HG02840 (cell line): Measurements from ENCODE around the gene ME3.

Experiments used
- ATAC-seq: cut with Tn5 transposase; IDR thresholded peaks from one replicate; pipeline ENCODE4 v1.9.1; 2021; ENCODE audit warnings: mild to moderate bottlenecking, moderate library complexity, moderate number of reproducible peaks; ENCODE audit not compliant: unreplicated experiment, low FRiP score

ME3 gene

DNA sequence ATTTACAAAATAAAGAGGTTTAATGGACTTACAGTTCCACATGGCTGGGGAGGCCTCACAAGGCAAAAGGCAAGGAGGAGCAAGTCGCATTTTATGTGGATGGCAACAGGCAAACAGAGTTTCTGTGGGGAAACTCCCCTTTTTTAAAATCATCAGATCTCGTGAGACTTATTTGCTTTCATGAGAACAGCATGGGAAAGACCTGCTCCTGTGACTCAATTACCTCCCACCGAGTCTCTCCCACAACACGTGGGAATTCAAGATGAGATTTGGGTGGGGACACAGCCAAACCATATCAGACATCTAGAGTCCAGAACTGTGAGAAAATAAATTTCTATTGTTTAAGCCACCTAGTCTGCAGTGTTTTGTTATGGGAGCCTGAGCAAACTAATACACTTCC lies 80.8 kb downstream of the ME3 start:
- ATAC-seq = no peak

- ATAC-seq = no peak
Observed at GRCh38 chr11:86589856-86590589, 82.4 kb downstream of the ME3 start.

DNA sequence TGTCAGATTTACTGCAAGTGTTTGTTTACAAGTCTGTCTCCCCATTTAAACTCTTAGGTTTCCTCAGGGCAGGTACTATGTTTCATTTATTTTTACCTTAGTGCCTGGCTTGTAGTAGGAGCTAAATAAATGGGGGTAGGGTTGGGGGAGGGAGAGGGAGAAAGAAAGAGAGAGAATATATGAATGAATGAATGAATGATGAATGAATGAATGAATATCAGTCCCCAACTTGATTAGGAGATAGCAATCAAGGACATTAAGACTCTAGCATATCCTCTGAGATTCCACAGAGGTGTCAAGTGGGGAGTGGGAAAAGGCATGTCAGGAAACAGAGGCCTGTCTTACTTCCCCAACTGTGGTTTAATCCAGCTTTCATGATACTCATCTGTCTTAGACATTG lies 83.2 kb downstream of the ME3 start:
- no peak for ATAC-seq

DNA sequence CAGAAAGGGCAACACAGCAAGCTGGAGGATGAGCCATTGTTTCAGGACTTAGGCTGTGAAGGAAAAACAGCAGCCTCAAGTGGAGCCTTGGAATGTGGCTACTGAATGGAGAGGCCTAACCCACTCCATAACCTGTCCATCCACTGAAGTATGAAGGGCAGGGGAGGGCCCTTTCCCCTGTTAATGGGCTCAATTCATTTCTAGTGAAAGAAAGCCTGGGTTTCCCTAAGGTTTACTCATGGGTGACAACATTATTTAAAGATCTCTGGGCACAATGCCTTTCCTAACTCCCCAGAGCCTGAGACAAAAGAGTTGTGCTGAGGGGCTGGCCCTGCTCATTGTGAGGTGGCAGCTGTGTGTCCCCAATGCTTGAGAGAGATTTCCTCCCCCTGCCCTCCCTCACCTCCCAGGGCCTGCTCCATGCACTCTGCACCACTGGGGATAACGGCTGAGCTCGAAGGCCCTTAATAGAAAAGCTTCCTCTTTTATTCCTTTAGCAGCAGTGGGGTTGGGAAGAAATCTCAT lies 83.8 kb downstream of the ME3 start:
- ATAC-seq = no peak

DNA sequence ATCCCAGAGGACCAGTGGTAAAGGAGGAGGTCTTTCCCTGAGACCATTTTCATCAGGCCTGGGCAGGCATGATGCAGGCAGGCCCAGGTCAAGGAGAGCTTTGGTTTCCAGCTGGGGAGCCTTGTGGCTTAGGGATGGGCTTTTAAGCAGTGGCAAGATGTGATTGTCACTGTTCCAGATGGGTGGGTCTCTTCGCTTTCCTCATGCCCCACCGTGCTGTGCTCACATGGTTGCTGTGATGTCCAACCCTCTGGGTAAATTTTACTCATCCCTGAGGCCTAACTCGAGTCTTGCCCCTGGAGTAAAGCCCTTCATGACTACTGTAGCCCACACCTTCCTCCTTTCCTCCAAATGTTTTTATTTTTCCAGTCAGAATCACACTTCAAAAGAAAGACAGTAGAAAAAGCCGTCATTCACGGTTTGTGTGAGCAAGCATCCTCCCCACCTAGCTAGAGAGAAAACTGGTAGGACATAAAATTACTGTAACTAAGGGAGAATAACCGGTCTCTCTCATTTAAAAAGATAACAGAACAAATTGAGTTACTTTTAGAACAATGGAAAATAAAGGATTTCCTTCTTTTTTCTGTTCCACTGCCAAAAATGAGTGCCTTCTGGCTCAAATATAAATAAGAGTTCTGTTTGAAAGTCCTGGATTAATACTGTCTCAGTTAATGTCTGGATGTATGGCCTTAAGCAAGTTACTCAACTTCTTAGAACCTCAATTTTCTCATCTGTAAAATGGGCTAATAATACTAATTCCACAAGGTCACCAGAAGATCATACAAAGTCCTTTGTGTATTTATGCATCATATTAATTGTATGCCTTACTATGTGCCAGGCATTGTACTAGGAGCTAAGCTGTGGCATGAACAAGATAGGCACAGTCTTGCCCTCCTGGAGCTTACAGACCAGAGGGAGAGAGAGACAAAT lies 84.9 kb downstream of the ME3 start:
- ATAC-seq = no peak

GRCh38 chr11:86586307-86586706 lies 86.1 kb downstream of the ME3 start:
- no peak for ATAC-seq

DNA sequence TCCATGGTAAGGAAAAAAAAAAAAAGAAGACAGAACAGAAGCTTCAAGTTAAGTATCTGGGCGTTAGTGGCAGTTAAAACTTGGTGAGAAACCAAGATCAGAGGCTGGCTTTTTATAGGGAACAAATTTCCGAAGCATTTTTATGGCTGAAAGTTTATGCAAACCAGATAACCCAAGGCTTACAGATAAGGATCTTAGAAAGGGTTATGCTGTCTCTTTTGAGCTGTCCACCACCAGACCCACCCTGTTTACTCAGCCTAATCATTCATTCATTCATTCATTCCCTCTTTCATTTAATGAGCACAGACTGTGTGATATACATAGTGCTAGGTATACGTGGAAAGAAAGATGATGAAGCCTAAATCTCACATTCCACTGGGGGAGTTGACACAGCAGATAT lies 89.5 kb downstream of the ME3 start:
- no peak for ATAC-seq

DNA sequence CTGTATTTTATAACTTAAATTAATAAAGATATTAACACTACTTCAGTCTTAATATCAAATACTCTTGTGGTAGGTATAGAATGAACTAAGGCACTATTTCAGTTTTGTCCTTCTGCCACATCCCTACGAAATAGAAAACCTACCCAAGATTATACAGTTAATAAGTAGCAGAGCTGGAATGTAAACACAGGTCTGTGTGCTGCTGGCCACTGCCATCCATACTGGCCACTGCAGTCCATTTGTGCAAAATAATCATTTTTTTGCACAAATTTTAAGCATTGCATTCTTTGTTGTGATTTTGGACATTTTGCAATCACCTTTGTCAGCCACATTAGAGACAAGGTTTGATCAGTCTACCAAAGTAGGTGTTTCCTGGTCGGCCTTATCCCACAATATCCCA lies 91.9 kb downstream of the ME3 start:
- no peak for ATAC-seq

DNA sequence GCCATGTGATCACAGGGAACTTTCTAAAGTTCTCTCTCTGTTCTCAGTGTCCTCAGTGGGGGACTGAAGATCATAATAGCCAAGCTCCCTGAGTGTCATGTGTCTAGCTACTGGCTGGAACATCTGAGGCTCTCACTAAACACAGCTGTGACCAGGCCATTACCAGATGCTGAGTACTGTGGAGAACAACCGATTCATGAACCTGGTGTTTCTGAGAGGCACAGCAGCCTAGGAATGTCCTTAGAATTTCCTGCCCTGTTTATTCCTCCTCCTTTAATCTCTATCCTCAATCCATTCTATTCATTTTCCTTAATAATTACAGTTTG lies 93.0 kb downstream of the ME3 start:
- no peak for ATAC-seq

GRCh38 chr11:86578727-86579405 lies 93.5 kb downstream of the ME3 start:
- no peak for ATAC-seq

DNA sequence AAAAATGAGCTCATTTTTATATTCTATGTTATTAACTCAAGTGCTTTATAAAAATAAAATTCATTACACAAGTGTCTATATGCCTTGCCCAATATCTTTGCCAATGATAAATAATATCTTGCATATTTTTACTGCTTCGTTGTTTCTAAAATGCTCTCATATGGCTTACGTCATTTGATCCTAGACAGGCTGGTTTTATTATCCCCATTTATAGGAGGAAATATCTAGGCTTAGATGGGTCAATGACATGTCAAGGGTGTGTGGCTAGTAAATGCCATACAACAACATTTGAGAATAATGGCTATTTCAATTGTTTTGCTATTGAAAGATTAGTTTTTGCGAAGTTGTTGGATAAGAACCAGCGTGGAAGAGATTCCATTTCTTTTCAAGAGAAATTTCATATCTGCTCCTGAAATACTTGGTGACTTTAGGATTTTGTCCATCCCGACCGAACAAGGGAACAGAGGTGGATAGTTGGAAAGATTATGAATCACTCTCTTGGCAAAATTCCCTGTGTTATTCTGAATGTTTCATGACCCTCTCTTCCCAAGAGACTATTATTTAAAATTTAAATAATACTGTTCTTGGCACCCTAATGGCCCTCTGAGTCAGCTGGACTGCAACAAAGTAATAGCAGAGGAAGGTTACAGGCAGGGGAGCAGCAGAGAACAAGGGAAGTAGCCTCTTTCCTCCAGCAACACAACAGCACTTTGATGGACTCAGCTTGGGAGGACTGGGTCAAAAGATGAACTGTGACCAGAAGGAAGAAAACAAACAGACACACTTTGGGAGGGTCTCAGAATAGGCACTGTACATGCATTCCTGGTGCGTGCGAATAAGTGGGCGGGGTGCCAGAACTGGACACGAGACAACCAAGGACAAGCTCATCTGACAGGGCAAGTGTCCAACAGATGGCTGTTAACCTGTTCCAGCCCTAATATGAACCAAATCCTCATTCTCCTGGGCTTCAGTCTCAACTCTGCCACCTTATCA lies 94.5 kb downstream of the ME3 start:
- ATAC-seq = no peak

DNA sequence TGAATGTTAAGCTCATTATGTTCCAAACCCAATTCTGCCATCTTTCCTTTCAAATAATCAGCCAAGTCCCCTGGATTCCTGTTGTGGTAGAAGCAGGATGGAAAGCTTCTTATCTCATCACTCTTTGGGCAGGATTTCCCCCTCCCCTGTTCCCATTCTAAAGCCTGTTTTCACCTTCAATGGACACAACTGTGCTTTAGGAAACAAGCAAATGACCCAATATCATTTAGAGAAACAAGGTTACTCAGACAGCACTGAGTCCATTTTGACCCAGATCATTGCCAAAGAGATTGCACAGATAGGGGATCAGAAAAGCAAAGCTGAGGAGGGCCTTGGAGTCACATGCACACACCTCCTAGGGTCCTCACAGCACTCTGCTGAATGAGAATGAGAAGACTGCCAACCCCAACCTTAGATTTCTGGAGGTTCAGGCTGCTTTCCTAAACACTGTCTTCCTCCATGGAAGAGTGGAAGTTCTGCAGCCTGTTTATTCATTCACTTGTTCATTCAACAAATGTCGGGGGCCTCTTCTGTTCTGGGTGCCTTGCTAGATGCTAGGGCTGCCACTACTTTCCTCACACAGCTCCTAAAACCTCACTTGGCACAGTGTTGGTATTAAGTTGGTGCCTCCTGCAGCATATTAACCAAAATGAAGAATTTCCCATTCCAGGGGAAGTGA lies 95.3 kb downstream of the ME3 start:
- no peak for ATAC-seq

- ATAC-seq = no peak
Observed at GRCh38 chr11:86575927-86576326, 96.5 kb downstream of the ME3 start.

DNA sequence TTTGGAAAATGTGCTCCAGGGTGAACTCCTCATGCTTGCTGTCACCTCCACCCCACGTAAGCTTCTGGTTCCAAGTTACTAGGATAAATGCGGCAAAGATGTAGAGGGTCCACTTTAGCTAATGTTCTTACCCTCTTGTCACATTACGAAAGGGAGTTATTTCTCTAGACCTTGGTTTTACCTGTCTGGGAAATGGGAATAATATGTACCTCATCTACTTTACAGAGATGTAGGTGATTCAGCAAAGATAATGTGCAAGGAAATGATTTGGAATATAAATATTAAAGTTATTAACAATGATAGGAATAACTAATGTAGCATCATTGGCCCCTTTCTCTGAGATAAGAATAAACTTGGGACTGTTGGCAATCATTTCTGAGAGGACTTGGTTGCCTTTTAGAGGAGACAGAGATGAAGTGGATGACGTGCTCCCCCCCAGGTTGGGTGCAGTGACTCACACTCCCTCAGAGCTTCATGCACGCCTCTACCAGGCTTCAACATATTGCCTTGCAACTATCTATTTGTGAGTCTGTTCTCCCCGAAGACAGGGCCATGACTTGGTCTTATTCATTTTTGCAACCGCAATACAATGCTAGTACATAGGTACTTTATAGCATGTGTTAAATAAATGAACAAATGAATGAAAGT lies 97.1 kb downstream of the ME3 start:
- ATAC-seq = no peak

GRCh38 chr11:86574493-86575207 lies 97.8 kb downstream of the ME3 start:
- ATAC-seq = no peak

GRCh38 chr11:86571273-86571948 lies 101.0 kb downstream of the ME3 start:
- ATAC-seq = no peak

DNA sequence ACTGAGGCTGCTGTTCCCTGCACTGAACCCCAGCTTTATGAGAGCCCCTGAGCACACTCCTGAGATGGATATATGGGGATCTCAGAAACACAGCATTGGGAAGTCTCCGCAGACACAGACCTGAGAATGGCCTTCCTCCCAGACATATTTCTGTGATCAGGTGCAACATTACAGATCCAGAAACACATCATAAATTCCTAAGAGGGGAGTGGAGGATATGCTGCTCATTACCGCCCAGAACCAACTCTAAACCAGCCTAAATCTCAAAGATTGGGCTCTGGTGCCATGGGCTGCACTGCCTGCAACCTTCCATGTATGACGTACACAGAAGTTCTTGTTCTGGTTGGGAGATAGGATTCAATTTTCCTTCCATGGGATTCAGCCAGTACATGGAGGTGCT lies 102.0 kb downstream of the ME3 start:
- no peak for ATAC-seq

DNA sequence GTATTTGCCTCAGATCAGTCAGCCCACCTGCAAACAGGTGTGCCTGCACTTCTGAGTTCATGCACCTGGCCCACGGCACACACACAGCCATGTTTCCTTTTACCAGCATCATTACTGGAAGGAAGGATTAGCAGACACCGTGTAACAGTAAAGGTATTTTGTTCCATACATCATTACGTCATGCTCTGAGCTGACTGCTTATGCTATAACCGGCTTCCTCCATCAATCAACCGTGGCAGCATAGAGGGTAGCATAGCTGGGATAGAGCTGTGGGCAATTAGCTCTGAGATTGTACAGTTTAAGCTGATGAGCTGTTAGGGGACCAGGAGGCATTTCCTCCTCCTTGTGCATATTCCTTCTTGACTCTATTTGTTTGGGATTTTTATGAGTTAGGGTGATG lies 102.4 kb downstream of the ME3 start:
- no peak for ATAC-seq
